Measurements from ENCODE around the gene TASOR. TPM values are rescaled to one million over a fixed set of nuclear protein-coding genes. Genes with fewer than 3 reads are reported as not detected.

The TASOR gene
- total RNA-seq, 4 donors from 2014 or later = 61.5 to 90.2 (median 82.6) TPM

GRCh38 chr3:56664823-56665222, 18.2 kb downstream of the TASOR start:
- Histone ChIP-seq H3K27ac (no peak overlapping the region), H3K36me3 (peaks cover 0 to 97% (median 32%) of the 10 kb centered on the region in 3 donors), H3K4me1 (no peaks in the 10 kb centered on the region), H3K27me3 (no peaks in the 10 kb centered on the region), H3K9me3 (no peaks in the 10 kb centered on the region), H3K4me3 (no peak overlapping the region)
- TF ChIP-seq CTCF (IDR thresholded peaks at IDR 0.05) (no peak), EP300 (IDR thresholded peaks at IDR 0.05) (no peak), POLR2A (IDR thresholded peaks at IDR 0.05) (no peak)
- no peak for DNase-seq (ENCODE audit: low spot score in 2 of 2)
- 95 to 98% methylated on average over 2 of the region's 2 CpGs for WGBS, 2 donors

- TF ChIP-seq POLR2A (IDR thresholded peaks at IDR 0.05) (no peak), EP300 (IDR thresholded peaks at IDR 0.05) (no peak), CTCF (IDR thresholded peaks at IDR 0.05) (no peak)
- peaks cover 0 to 10% (median 4%) of the 10 kb centered on the region in 4 donors for H3K9me3 ChIP-seq
- H3K4me1 ChIP-seq = no peaks in the 10 kb centered on the region
- DNase-seq (ENCODE audit: low spot score in 2 of 2) = no peak
- 77 to 90% methylated on average over 1 of the region's 1 CpG for WGBS, 2 donors
- no peak overlapping the region for H3K4me3 ChIP-seq
- H3K27ac ChIP-seq = no peak overlapping the region
- peaks cover 0 to 93% (median 18%) of the 10 kb centered on the region in 3 donors for H3K36me3 ChIP-seq
- no peaks in the 10 kb centered on the region for H3K27me3 ChIP-seq
Observed at GRCh38 chr3:56655709-56656108, 27.4 kb downstream of the TASOR start.

- Histone ChIP-seq H3K4me1 (no peaks in the 10 kb centered on the region), H3K4me3 (no peak overlapping the region), H3K27ac (no peak overlapping the region), H3K9me3 (peaks cover 0 to 10% (median 4%) of the 10 kb centered on the region in 4 donors), H3K36me3 (peaks cover 0 to 87% (median 6%) of the 10 kb centered on the region in 3 donors), H3K27me3 (no peaks in the 10 kb centered on the region)
- 86 to 92% methylated on average over 1 of the region's 1 CpG for WGBS, 2 donors
- TF ChIP-seq POLR2A (IDR thresholded peaks at IDR 0.05) (no peak), EP300 (IDR thresholded peaks at IDR 0.05) (no peak), CTCF (IDR thresholded peaks at IDR 0.05) (no peak)
- no peak for DNase-seq (ENCODE audit: low spot score in 2 of 2)
Observed at GRCh38 chr3:56654460-56654859, 28.6 kb downstream of the TASOR start.

GRCh38 chr3:56645407-56645806, 37.7 kb downstream of the TASOR start:
- DNase-seq (ENCODE audit: low spot score in 2 of 2) = no peak
- Histone ChIP-seq H3K27me3 (no peaks in the 10 kb centered on the region), H3K4me1 (peaks cover 0 to 11% (median 0%) of the 10 kb centered on the region in 4 donors), H3K4me3 (no peak overlapping the region), H3K27ac (no peak overlapping the region), H3K9me3 (no peaks in the 10 kb centered on the region), H3K36me3 (peaks cover 0 to 76% (median 0%) of the 10 kb centered on the region in 3 donors)
- 80 to 84% methylated on average over 2 of the region's 2 CpGs for WGBS, 2 donors
- TF ChIP-seq CTCF (IDR thresholded peaks at IDR 0.05) (no peak), POLR2A (IDR thresholded peaks at IDR 0.05) (no peak)

- no peak for DNase-seq (ENCODE audit: low spot score in 2 of 2)
- TF ChIP-seq EP300 (IDR thresholded peaks at IDR 0.05) (no peak), CTCF (IDR thresholded peaks at IDR 0.05) (no peak), POLR2A (IDR thresholded peaks at IDR 0.05) (no peak)
- H3K4me3 ChIP-seq = no peak overlapping the region
- no peaks in the 10 kb centered on the region for H3K27me3 ChIP-seq
- H3K4me1 ChIP-seq = no peaks in the 10 kb centered on the region
- 85 to 89% methylated on average over 9 of the region's 9 CpGs for WGBS, 2 donors
- no peak overlapping the region for H3K27ac ChIP-seq
- peaks cover 0 to 76% (median 19%) of the 10 kb centered on the region in 3 donors for H3K36me3 ChIP-seq
- no peaks in the 10 kb centered on the region for H3K9me3 ChIP-seq
Observed at GRCh38 chr3:56633602-56634535, 49.2 kb downstream of the TASOR start.

All from tibial nerve (tissue), 4 donors.